GM19452 (cell line): Measurements from ENCODE around the gene FAM168A.

ENCODE experiments used
- ATAC-seq: cut with Tn5 transposase; IDR thresholded peaks from one replicate; pipeline ENCODE4 v1.9.1; 2021; ENCODE audit not compliant: unreplicated experiment

FAM168A gene

DNA sequence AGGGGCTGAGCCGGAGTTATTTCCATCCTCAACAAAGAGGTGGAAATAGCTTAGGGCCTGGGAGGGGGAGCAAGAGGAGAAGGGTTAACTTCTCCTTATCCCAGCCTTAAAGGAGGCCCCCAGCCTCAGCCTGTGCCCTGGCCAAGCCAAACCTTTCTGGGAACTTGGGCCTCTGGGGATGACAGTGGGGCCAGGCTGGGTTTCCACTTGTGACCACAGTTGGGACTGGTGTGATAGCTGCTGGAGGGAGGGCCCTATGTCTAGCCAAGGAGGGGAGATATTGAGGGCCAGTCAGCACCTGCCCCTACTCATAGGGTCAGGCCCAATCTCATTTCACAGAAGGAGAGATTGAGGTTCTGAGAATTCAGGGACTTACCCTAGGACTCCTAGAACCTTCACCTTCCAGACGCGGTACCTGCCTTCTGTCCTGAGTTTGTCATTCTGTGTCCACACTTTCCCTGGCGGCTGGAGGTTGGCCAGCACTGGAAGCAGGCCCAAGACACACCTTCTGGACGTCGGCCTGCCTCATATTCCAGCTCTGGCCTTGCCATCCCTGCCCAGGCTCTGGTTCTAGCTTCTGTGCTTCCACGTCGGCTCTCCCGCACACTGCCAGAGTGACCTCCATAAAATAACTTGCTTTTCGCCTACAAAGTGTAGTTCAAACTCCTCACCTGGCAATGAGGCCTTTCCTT, 218.6 kb downstream of the FAM168A start:
- no peak for ATAC-seq

GRCh38 chr11:73376803-73377629, 220.9 kb downstream of the FAM168A start:
- peak; percentile 11 for ATAC-seq

DNA sequence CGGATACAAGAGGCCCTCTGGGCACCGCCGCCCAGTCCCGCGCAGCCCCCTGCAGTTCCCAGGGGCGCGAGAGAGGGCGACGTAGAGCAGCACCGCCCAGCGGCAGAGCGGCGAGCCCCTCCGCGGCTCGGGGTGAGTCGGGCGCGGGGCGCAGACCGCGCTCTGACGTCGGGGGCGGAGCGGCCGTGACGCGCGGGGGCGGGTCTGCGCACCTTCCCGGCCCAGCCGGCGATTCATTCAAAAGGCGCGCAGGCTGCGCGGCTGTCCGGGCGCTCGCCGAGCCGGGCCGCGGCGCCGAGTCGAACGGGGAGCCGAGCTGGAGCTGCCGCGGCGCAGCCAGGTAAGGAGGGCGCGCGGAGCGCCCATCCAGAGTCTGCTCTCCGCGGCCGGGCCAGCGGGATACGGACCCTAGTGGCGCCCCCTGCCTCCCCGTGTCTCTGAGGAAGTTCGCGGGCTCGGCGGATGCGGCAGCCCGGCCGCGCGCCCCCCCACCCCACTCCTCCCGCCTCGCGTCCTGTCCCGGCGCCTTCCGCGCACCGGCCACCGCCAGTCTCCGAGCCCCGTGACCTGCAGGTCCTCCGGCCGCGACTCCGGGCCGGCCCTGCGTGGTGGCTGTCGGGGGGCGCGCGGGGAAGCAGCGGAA, 221.6 kb downstream of the FAM168A start, which contains the start of gene RELT:
Gene RELT (plus strand): TSS at position 240 of the 643 bp plus-strand sequence. CDS start 12,738 bp downstream, outside the sequence.
- ATAC-seq, result peak; percentile 71

DNA sequence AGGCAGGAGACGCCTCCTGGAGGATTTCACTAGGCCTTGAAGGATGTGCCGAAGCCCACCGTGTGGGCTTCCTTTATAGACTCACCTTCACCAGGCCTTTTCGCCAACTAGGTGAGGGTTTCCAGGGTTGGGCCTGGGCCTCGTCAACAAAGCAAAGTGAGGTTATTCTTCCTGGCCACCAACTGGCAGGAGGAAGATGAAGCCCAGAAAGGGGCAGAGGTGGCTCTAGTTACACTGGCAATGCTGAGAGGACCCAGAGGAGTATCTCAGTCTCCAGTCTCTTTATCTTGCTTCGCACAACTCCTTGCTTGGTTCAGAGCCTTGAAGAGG, 222.1 kb downstream of the FAM168A start:
- peak; percentile 1 for ATAC-seq

- ATAC-seq, result no peak
These were observed 223.8 kb downstream of the FAM168A start for GRCh38 chr11:73374151-73374550.

- no peak for ATAC-seq
These were observed 225.4 kb downstream of the FAM168A start for GRCh38 chr11:73372375-73372993.

DNA sequence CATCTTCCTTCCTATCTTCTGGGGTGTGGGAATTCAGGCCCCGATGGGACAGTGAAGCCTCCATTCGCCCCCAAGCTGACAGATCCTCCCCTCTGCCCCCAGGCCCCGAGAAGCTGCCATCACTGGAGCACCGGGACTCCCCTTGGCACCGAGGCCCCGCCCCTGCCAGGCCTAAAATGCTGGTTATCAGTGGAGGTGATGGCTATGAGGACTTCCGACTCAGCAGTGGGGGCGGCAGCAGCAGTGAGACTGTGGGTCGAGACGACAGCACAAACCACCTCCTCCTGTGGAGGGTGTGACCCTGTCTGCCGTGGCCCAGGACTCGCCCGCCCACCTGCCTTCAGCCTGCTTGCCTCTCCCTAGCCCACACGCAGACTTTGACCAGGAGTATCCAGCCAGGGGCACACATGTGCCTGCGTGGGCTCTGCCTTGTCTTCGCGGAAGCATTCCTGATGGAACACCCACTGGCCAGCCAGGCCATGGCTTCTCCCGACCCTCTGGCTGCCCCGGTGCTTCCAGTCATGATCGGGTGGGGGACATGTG, 230.4 kb downstream of the FAM168A start:
- ATAC-seq, result no peak

DNA sequence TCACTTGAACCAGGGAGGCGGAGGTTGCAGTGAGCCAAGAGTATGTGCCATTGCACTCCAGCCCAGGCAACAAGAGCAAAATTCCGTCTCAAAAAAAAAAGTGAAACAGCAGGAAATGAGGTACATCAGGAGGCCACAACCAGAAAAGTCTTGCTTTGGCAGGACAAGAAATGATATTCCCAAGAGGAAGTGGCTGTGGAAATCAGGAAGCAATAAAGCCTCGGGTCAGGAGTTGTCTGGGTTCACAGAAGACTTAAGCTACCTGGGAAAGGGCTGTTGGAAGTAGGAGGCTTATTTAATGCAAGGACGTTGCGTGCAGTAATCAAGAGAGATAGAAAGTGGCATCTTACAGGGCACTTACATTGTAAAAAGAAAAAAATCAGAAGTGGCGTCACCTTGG, 231.0 kb downstream of the FAM168A start:
- ATAC-seq, result no peak

DNA sequence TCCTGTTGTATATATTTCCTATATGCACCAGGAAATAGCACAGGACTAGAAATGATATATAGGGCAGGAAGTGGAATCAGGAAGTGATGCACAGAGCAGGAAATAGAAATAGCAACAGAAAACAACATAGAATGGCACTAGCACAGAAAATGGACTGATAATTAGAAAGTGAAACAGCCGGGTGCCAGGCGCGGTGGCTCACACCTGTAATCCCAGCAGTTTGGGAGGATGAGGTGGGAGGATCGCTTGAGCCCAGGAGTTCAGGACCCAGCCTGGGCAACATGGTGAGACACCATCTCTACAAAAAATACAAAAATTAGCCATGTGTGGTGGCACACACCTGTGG, 231.7 kb downstream of the FAM168A start:
- no peak for ATAC-seq

DNA sequence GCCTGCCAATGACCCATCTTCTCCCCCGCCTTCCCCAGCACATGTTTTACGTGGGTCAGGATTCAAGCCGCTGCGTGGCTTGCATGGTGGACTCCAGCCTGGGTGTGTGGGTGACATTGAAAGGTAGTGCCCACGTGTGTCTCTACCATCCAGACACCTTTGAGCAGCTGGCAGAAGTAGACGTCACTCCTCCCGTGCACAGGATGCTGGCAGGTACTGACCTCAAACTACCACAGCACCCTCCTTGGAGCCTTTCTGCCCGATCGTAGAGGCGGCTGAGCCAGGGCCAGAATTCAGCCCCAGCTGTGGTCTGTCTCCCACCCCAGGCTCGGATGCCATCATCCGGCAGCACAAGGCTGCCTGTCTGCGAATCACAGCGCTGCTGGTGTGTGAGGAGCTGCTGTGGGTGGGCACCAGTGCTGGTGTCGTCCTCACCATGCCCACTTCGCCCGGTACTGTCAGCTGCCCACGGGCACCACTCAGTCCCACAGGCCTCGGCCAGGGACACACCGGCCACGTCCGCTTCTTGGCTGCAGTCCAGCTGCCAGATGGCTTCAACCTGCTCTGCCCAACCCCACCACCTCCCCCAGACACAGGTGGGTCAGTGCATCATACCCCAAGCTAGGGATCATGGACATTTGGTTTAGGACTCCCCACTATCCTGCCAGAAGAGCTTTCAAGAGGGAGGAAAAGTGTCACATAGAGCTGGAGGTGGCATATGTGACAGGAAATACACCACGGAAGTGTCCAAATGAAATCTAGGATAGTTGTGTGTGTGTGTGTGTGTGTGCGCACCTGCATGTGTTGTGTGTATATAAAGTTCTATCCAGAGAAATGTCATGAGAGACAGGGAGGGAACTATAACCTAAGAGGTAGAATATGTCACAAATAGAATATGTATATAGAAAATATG, 232.3 kb downstream of the FAM168A start:
- no peak for ATAC-seq

GRCh38 chr11:73363147-73363546, 234.8 kb downstream of the FAM168A start:
- no peak for ATAC-seq

- ATAC-seq, result no peak
These were observed 235.7 kb downstream of the FAM168A start for GRCh38 chr11:73361953-73362776.

DNA sequence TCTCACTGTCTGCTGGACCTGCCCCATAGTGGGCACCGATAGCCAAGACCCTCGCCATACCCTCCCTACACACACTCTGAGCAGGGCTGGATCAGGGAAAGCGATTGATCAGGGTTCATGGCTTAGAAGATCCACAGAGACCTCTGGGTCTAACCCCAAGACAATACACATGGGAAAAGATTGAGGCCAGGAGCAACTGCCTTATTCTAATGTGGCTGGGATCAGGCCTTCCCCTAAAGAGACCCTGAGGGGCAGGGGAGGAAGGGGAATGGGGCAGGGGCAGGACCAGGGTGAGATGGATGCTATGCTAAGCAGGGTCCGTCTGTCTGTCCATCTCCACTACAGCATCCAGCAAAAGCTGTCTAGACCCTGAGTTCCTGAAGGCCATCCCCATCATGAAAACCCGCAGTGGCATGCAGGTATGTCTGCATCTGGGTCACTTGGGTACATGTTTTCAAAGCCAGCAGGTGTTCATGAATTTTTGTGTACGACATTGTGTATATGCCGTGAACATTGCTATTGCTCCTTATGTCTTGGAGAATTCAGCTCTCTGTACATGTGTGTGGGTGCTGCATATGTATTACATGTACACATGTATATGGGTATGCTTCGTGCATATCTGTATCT, 237.1 kb downstream of the FAM168A start:
- ATAC-seq, result no peak

GRCh38 chr11:73359930-73360742, 237.8 kb downstream of the FAM168A start:
- no peak for ATAC-seq

GRCh38 chr11:73359341-73359740, 238.6 kb downstream of the FAM168A start:
- ATAC-seq, result no peak

GRCh38 chr11:73358071-73358470, 239.8 kb downstream of the FAM168A start:
- no peak for ATAC-seq

- no peak for ATAC-seq
These were observed 240.7 kb downstream of the FAM168A start for GRCh38 chr11:73356979-73357860.
